ENCODE results near the gene VPS37B.
"Not testable (repeated sequence)": the region's sequence is repeated elsewhere in the genome, so short reads cannot be mapped to it uniquely, and the experiment has no call there.

Gene VPS37B

GRCh38 chr12:122893208-122894153, 2.4 kb downstream of the VPS37B start:
- TF ChIP-seq, protein P1, sequence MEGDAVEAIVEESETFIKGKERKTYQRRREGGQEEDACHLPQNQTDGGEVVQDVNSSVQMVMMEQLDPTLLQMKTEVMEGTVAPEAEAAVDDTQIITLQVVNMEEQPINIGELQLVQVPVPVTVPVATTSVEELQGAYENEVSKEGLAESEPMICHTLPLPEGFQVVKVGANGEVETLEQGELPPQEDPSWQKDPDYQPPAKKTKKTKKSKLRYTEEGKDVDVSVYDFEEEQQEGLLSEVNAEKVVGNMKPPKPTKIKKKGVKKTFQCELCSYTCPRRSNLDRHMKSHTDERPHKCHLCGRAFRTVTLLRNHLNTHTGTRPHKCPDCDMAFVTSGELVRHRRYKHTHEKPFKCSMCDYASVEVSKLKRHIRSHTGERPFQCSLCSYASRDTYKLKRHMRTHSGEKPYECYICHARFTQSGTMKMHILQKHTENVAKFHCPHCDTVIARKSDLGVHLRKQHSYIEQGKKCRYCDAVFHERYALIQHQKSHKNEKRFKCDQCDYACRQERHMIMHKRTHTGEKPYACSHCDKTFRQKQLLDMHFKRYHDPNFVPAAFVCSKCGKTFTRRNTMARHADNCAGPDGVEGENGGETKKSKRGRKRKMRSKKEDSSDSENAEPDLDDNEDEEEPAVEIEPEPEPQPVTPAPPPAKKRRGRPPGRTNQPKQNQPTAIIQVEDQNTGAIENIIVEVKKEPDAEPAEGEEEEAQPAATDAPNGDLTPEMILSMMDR (IDR thresholded peaks at IDR 0.05; ENCODE audit: low read depth, low read length): no peak
- no peak for DNase-seq (ENCODE audit: extremely low read depth, low read depth)

DNA sequence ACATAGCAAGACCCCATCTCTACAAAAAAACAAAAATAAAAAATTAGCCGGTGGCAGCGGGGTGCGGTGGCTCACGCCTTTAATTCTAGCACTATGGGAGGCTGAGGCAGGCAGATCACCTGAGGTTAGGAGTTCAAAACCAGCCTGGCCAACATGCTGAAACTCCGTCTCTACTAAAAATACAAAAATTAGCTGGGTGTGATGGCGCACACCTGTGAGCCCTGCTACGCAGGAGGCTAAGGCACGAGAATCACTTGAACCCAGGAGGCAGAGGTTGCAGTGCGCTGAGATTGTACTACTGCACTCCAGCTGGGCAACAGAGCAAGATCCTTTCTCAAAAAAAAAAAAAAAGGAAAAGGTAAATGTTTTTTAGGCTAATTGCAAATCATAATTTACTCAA, 3.2 kb downstream of the VPS37B start:
- DNase-seq (ENCODE audit: extremely low read depth, low read depth): not testable (repeated sequence)

DNA sequence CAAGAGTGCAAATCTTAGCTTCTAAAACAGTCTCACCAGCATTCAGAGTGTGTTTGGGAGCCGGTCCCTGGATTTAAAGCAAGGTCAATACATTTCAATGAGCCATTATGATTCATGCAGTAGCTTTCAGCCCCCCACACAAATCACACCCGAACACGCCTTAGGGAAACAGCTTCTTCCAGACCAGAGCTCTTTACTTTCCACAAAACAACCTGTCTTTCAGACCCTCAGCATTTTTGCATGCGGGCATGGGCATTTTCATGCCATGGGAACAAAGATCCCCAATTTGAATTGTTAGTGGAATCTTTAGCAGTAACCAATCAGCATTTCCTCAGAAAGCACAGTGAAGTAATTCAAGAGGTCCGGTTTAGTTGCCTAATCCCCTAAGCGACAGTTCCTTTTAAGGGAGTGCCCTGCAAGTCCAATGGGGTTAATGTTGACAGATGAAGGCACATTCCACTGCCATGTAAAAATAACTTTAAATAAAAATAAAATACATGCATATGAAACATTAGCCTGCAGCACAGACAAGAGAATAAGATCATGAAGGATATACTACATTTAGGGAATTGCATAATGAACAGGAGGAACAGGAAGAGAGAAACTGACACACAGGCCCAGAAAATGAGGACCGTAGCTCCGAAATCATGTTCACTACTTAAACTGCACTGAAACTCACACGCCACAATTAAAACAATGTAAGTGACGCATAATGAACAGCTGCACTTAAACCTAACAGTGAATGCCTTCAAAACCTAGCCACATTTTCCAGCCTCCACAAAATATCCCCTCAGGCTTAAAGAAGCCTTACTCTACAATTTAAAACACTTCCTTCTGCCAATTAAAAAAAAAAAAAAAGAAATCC, 4.0 kb downstream of the VPS37B start:
- TF ChIP-seq, protein P1 (IDR thresholded peaks at IDR 0.05; ENCODE audit: low read depth, low read length): no peak
- DNase-seq (ENCODE audit: extremely low read depth, low read depth): no peak

- TF ChIP-seq, protein P1 (IDR thresholded peaks at IDR 0.05; ENCODE audit: low read depth, low read length): no peak
- DNase-seq (ENCODE audit: extremely low read depth, low read depth): no peak
Observed at GRCh38 chr12:122889761-122890520, 6.0 kb downstream of the VPS37B start.

DNA sequence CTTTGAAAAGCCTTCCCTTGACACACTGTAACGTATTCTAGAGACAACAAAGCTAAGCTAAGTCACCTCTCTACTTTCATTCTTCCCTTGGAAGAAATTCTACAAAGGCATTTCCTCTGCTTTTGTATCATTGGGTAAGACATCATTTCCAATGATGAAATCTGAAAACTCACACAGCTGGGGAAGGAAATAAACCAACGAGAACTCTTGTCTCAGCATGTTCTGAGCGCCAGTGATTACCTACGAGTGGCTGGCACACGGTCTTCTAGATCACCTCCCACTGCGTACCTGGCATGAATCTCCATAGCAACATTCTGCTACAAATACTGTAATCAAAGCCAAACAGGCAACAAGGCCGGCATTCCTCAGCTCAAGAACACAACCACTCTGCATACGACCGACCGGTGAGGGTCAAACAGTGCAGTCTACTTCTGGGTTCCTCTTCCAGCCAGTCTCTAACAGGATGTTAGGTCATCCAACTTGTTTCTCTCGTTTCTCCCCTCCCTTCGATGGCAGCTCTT, 7.6 kb downstream of the VPS37B start:
- TF ChIP-seq, protein P1 (IDR thresholded peaks at IDR 0.05; ENCODE audit: low read depth, low read length): no peak
- no peak for DNase-seq (ENCODE audit: extremely low read depth, low read depth)

DNA sequence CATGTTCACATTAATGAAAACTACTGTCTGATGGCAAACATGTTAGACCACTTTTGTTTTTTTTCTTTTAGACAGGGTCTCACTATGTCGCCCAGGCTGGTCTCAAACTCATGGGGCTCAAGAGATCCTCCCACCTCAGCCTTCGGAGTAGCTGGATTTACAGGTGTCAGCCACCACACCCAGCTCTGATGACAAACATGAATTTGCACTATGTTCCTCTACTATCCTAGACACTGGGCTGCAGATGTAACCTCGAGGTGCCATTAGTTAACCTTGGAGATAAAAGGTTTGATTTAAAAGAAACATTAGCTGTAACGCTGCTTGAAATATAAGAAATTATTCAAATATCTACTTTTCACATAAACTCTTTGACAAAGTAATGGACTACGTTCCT, 8.1 kb downstream of the VPS37B start:
- TF ChIP-seq, protein P1 (IDR thresholded peaks at IDR 0.05; ENCODE audit: low read depth, low read length): no peak
- no peak for DNase-seq (ENCODE audit: extremely low read depth, low read depth)

All from AG09319 (cell line).